ENCODE measurements around the gene RWDD1.

The RWDD1 gene

GRCh38 chr6:116550796-116551195 lies 20.5 kb upstream of the RWDD1 start:
- Histone ChIP-seq H3K4me3 (ENCODE audit: low read length) (no peak overlapping the region), H3K9ac (ENCODE audit: low read length) (no peak overlapping the region), H3K4me2 (ENCODE audit: low read length) (no peak overlapping the region), H3K36me3 (replicated peaks; ENCODE audit: low read depth, low read length) (no peaks in the 10 kb centered on the region), H3K4me1 (ENCODE audit: low read length) (no peaks in the 10 kb centered on the region), H3K79me2 (ENCODE audit: low read length) (no peaks in the 10 kb centered on the region), H3K9me3 (ENCODE audit: insufficient read depth, low read length) (no peaks in the 10 kb centered on the region), H3K27ac (ENCODE audit: low read length) (no peak overlapping the region), H4K20me1 (ENCODE audit: insufficient read depth, low read length) (no peaks in the 10 kb centered on the region), H3K27me3 (ENCODE audit: low read depth, low read length) (peaks cover 9% of the 10 kb centered on the region; the same call in 1 of the 2 replicates), H2AFZ (ENCODE audit: low read depth, low read length) (no peak overlapping the region)
- TF ChIP-seq EZH2phosphoT487 (IDR thresholded peaks at IDR 0.05; ENCODE audit: low read depth) (no peak), CTCF (IDR thresholded peaks at IDR 0.05; ENCODE audit: low read depth, low read length) (no peak)

- no peak for TF ChIP-seq EZH2phosphoT487 (IDR thresholded peaks at IDR 0.05; ENCODE audit: low read depth)
- no peak for TF ChIP-seq CTCF (IDR thresholded peaks at IDR 0.05; ENCODE audit: low read depth, low read length)
- Histone ChIP-seq H3K9me3 (ENCODE audit: insufficient read depth, low read length) (no peaks in the 10 kb centered on the region), H3K79me2 (ENCODE audit: low read length) (no peaks in the 10 kb centered on the region), H3K4me1 (ENCODE audit: low read length) (no peaks in the 10 kb centered on the region), H3K9ac (ENCODE audit: low read length) (no peak within 1 kb of the TSS), H3K27ac (ENCODE audit: low read length) (no peak within 1 kb of the TSS), H3K36me3 (replicated peaks; ENCODE audit: low read depth, low read length) (no peaks in the 10 kb centered on the region), H4K20me1 (ENCODE audit: insufficient read depth, low read length) (no peaks in the 10 kb centered on the region), H3K27me3 (ENCODE audit: low read depth, low read length) (peaks cover 9% of the 10 kb centered on the region; the same call in 1 of the 2 replicates), H3K4me2 (ENCODE audit: low read length) (peak within 1 kb of the TSS; percentile 7; the same call in 1 of the 2 replicates), H2AFZ (ENCODE audit: low read depth, low read length) (no peak within 1 kb of the TSS), H3K4me3 (ENCODE audit: low read length) (no peak within 1 kb of the TSS)
Observed at GRCh38 chr6:116553451-116553850, 17.9 kb upstream of the RWDD1 start, which contains the start of gene CALHM4. TSS of gene CALHM4 (plus strand) at chr6:116553751. CDS start at chr6:116553794, 43 bp downstream.

GRCh38 chr6:116556065-116556464 lies 15.2 kb upstream of the RWDD1 start:
- H3K79me2 ChIP-seq (ENCODE audit: low read length), result no peaks in the 10 kb centered on the region
- no peaks in the 10 kb centered on the region for H3K36me3 ChIP-seq (replicated peaks; ENCODE audit: low read depth, low read length)
- H4K20me1 ChIP-seq (ENCODE audit: insufficient read depth, low read length), result no peaks in the 10 kb centered on the region
- H3K9me3 ChIP-seq (ENCODE audit: insufficient read depth, low read length), result no peaks in the 10 kb centered on the region
- no peak overlapping the region for H3K4me3 ChIP-seq (ENCODE audit: low read length)
- no peak overlapping the region for H3K27ac ChIP-seq (ENCODE audit: low read length)
- H2AFZ ChIP-seq (ENCODE audit: low read depth, low read length), result no peak overlapping the region
- no peak overlapping the region for H3K9ac ChIP-seq (ENCODE audit: low read length)
- no peaks in the 10 kb centered on the region for H3K4me1 ChIP-seq (ENCODE audit: low read length)
- TF ChIP-seq EZH2phosphoT487 (IDR thresholded peaks at IDR 0.05; ENCODE audit: low read depth) (no peak), CTCF (IDR thresholded peaks at IDR 0.05; ENCODE audit: low read depth, low read length) (no peak)
- peaks cover 9% of the 10 kb centered on the region for H3K27me3 ChIP-seq (ENCODE audit: low read depth, low read length)
- H3K4me2 ChIP-seq (ENCODE audit: low read length), result no peak overlapping the region

- no peak overlapping the region for H2AFZ ChIP-seq (ENCODE audit: low read depth, low read length)
- H3K9me3 ChIP-seq (ENCODE audit: insufficient read depth, low read length), result no peaks in the 10 kb centered on the region
- H3K9ac ChIP-seq (ENCODE audit: low read length), result no peak overlapping the region
- no peak overlapping the region for H3K27ac ChIP-seq (ENCODE audit: low read length)
- TF ChIP-seq CTCF (IDR thresholded peaks at IDR 0.05; ENCODE audit: low read depth, low read length) (no peak), EZH2phosphoT487 (IDR thresholded peaks at IDR 0.05; ENCODE audit: low read depth) (no peak)
- H3K79me2 ChIP-seq (ENCODE audit: low read length), result no peaks in the 10 kb centered on the region
- H4K20me1 ChIP-seq (ENCODE audit: insufficient read depth, low read length), result no peaks in the 10 kb centered on the region
- H3K4me2 ChIP-seq (ENCODE audit: low read length), result no peak overlapping the region
- H3K27me3 ChIP-seq (ENCODE audit: low read depth, low read length), result peaks cover 9% of the 10 kb centered on the region
- no peaks in the 10 kb centered on the region for H3K4me1 ChIP-seq (ENCODE audit: low read length)
- no peaks in the 10 kb centered on the region for H3K36me3 ChIP-seq (replicated peaks; ENCODE audit: low read depth, low read length)
- H3K4me3 ChIP-seq (ENCODE audit: low read length), result no peak overlapping the region
Observed at GRCh38 chr6:116556814-116557415, 14.4 kb upstream of the RWDD1 start.
